ENCODE data around the gene BTBD16. TPM values are rescaled to one million over a fixed set of nuclear protein-coding genes. Genes with fewer than 3 reads are reported as not detected.

The BTBD16 gene
- total RNA-seq, 1 experiment from 2014 or later, result not detected

GRCh38 chr10:122245897-122246296 lies 25.2 kb upstream of the BTBD16 start:
- H2BK12ac ChIP-seq (ENCODE audit: insufficient read length, low read depth, low read length), result no peak overlapping the region
- H3T11ph ChIP-seq (ENCODE audit: low read length), result no peak overlapping the region
- H4K5ac ChIP-seq (ENCODE audit: insufficient read length, low read depth, low read length), result no peak overlapping the region
- no peak overlapping the region for H2BK15ac ChIP-seq (ENCODE audit: low read depth, low read length)
- H3K79me2 ChIP-seq (ENCODE audit: insufficient read depth, low read length), result no peaks in the 10 kb centered on the region
- H3K4me3 Mint-ChIP-seq, result no peak overlapping the region
- WGBS (ENCODE audit: extremely low coverage, insufficient read length, low lambda C conversion rate), result no CpG with 5 or more reads among the region's 11 CpGs
- no peak overlapping the region; the same call in 1 of the 2 replicates for H3K14ac ChIP-seq (ENCODE audit: insufficient read depth, low read length)
- H3K56ac ChIP-seq (ENCODE audit: insufficient read length, low read depth, low read length), result no peak overlapping the region
- H3K23ac ChIP-seq (ENCODE audit: insufficient read length, low read depth, low read length), result no peak overlapping the region
- no peak overlapping the region for H3K18ac ChIP-seq (ENCODE audit: insufficient read length, low read depth, low read length)
- DNase-seq, result no peak
- no peaks in the 10 kb centered on the region for H3K9me3 Mint-ChIP-seq
- H3K4ac ChIP-seq (ENCODE audit: low read depth, low read length), result no peak overlapping the region
- no peaks in the 10 kb centered on the region for H4K20me1 ChIP-seq (ENCODE audit: control insufficient read depth, insufficient read depth, insufficient read length)
- TF ChIP-seq CTCF (conservative IDR thresholded peaks at IDR 0.05), result no peak
- H2AK5ac ChIP-seq (ENCODE audit: insufficient read length, low read length), result no peak overlapping the region
- H2AFZ ChIP-seq (ENCODE audit: low read length), result no peak overlapping the region
- peaks cover 35 to 71% (median 43%) of the 10 kb centered on the region in 3 experiments for H3K36me3 Mint-ChIP-seq (ENCODE audit: insufficient read depth in 1 of 3, low read depth in 3 of 3)
- H4K91ac ChIP-seq (ENCODE audit: insufficient read length, low read depth, low read length), result no peak overlapping the region
- H3K9me3 ChIP-seq (ENCODE audit: control insufficient read depth, low read depth, low read length), result no peaks in the 10 kb centered on the region
- no peaks in the 10 kb centered on the region for H3K4me1 ChIP-seq (ENCODE audit: insufficient read depth, low read length)
- H2BK120ac ChIP-seq (ENCODE audit: low read depth, low read length, poor library complexity, severe bottlenecking), result no peak overlapping the region
- no peaks in the 10 kb centered on the region for H3K79me1 ChIP-seq (ENCODE audit: insufficient read depth, low read depth, low read length, poor library complexity, severe bottlenecking)
- H3K27me3 Mint-ChIP-seq (ENCODE audit: low read depth), result no peaks in the 10 kb centered on the region
- H3K9ac ChIP-seq (ENCODE audit: extremely low read depth, insufficient read length, low read length), result no peak overlapping the region
- H3K27me3 ChIP-seq (ENCODE audit: insufficient read depth, low read length), result no peaks in the 10 kb centered on the region
- H3K27ac ChIP-seq (ENCODE audit: insufficient read length, low read depth, low read length), result no peak overlapping the region
- H3K23me2 ChIP-seq (ENCODE audit: insufficient read length, low read depth, low read length, poor library complexity, severe bottlenecking), result no peaks in the 10 kb centered on the region
- H2BK5ac ChIP-seq (ENCODE audit: insufficient read length, low read length), result no peak overlapping the region
- no peak overlapping the region for H4K8ac ChIP-seq (replicated peaks; ENCODE audit: insufficient read length, low read depth, low read length)
- no peak overlapping the region for H3K4me2 ChIP-seq (ENCODE audit: insufficient read depth, insufficient read length, low read length)
- H3K4me1 Mint-ChIP-seq, result peaks cover 13 to 17% of the 10 kb centered on the region in 2 experiments
- no peak overlapping the region; a peak in 1 of 7 replicates for H3K27ac Mint-ChIP-seq
- no peak overlapping the region for H2BK20ac ChIP-seq (ENCODE audit: low read depth, low read length, poor library complexity, severe bottlenecking)
